HG03159 (cell line): ENCODE data around the gene AKAP10.
"Not testable (repeated sequence)": the region's sequence is repeated elsewhere in the genome, so short reads cannot be mapped to it uniquely, and the experiment has no call there.

ENCODE experiments used
- ATAC-seq: cut with Tn5 transposase; IDR thresholded peaks from one replicate; pipeline ENCODE4 v1.9.1; 2021; ENCODE audit warnings: mild to moderate bottlenecking, moderate library complexity; ENCODE audit not compliant: unreplicated experiment

The AKAP10 gene, protein sequence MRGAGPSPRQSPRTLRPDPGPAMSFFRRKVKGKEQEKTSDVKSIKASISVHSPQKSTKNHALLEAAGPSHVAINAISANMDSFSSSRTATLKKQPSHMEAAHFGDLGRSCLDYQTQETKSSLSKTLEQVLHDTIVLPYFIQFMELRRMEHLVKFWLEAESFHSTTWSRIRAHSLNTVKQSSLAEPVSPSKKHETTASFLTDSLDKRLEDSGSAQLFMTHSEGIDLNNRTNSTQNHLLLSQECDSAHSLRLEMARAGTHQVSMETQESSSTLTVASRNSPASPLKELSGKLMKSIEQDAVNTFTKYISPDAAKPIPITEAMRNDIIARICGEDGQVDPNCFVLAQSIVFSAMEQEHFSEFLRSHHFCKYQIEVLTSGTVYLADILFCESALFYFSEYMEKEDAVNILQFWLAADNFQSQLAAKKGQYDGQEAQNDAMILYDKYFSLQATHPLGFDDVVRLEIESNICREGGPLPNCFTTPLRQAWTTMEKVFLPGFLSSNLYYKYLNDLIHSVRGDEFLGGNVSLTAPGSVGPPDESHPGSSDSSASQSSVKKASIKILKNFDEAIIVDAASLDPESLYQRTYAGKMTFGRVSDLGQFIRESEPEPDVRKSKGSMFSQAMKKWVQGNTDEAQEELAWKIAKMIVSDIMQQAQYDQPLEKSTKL

DNA sequence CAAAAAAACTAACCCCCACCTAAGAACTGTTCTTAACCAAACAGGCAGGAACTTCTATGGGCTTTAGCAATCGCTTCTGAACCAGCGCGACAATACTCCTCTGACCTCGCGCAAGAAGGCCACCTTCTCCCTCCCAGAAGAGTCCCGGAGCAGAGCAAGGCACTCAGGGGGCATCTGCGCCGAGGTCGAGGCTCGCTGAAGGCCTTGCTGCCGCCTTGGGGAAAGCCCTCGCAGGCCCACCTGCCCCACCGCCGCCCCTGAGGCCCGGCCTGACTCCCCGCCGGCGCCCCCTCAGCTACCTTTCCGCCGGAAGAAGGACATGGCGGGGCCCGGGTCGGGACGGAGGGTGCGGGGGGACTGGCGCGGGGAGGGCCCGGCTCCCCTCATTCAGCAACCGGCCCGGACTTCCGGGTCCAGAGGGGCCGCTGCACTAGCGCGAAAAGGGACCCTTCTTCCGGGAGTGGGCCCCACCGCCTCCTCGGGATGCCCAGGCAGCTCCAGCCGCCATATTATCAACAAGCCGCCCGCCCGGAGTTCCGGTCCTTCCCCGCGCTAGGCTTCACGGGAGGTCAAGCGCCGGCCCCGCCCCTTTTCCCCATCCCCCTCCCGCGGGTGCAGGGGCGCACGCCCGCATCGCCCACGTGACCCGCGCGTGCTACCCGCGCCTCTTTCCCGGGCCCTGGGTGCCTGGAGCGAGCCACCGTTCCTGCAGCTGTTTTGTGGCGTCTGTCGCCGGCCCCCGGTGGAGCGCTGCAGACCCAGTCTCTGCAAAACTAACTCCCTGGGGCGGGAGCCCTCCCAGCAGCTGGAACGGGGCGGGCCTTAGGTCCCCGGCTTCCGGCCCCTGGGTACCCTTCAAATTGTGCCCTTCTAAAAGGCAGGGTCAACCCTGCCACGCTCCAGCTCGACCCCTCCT, at the start of gene AKAP10:
Gene AKAP10, minus strand, starts transcription at position 536 of the 916 bp plus-strand sequence. Its CDS starts 149 bp downstream, at position 387.
- ATAC-seq: peak; percentile 80

- no peak for ATAC-seq
These were observed 49.3 kb upstream of the AKAP10 start for GRCh38 chr17:20026960-20027359.

DNA sequence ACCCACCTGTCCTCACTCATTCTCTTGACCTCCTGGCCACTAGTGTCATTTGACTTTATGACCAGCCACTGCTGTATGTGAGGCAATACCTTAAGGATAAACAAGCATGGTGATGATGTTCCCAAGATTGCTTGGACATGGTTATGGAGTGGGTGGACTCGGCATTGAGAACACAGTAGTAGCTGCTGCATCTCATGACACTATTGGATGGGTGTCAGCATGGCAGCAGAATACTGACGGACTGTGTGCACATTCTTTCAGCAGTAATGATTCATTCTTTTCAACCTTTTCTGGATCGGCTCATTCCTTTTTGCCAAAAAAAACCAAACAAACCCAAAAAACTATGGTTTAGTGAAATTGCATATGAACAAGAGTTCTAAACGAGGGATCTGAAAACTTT, 45.1 kb upstream of the AKAP10 start:
- ATAC-seq: no peak

DNA sequence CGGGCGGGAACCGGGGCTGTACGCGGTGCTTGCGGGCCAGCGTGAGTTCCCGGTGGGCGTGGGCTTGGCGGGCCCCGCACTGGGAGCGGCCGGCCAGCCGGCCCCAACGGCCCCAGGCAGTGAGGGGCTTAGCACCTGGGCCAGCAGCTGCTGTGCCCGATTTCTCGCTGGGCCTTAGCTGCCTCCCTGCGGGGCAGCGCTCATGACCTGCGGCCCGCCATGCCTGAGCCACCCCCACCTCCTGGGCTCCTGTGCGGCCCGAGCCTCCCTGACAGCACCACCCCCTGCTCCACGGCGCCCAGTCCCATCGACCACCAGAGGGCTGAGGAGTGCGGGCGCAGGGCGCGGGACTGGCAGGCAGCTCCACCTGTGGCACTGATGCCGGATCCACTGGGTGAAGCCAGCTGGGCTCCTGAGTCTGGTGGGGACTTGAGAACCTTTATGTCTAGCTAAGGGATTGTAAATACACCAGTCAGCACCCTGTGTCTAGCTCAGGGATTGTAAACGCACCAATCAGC, 38.9 kb upstream of the AKAP10 start:
- ATAC-seq: not testable (repeated sequence)

DNA sequence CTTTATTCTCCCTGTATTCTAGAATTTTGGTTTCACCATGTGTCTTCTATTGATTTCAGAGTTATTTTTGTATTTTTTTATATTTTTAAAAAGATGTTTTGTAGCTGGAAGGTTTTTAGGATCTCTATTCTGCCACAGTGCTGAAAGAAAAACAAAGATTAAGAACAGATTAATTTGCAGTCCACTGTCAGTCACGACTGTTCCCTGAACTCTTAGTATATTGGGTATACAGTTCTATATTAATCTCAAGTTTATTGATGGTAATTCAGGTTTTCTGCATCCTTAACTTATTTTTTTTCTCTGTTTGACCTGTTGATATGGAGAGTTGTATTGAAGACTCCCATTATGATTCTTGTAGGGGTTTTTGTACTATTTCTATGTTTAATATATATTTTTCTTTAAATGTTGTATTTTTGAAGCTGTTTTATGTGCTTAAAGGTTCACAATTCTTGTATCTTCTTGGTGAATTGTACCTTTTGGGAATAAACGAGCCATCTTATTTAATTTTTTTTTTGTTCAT, 34.4 kb upstream of the AKAP10 start:
- no peak for ATAC-seq

DNA sequence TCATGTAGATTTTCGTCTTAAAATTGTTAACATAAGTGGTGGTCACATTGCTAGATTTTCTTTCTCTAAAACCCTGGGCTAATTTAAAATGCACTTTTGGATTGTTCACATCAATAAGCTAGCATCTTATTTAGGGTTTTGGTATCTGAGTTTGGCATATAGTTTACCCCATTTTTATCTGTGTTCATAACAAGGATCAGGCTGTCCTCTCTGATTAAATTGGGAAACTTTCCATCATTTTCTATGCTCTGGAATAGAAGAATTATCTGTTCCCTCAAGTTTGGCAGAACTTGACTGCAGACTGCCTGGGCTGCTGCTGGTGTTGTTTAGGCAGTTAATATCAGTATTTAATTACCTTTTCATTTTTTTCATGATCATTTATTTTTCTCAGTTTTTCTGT, 33.3 kb upstream of the AKAP10 start:
- ATAC-seq: no peak

- ATAC-seq: no peak
These were observed 32.7 kb upstream of the AKAP10 start for GRCh38 chr17:20010099-20010863.

DNA sequence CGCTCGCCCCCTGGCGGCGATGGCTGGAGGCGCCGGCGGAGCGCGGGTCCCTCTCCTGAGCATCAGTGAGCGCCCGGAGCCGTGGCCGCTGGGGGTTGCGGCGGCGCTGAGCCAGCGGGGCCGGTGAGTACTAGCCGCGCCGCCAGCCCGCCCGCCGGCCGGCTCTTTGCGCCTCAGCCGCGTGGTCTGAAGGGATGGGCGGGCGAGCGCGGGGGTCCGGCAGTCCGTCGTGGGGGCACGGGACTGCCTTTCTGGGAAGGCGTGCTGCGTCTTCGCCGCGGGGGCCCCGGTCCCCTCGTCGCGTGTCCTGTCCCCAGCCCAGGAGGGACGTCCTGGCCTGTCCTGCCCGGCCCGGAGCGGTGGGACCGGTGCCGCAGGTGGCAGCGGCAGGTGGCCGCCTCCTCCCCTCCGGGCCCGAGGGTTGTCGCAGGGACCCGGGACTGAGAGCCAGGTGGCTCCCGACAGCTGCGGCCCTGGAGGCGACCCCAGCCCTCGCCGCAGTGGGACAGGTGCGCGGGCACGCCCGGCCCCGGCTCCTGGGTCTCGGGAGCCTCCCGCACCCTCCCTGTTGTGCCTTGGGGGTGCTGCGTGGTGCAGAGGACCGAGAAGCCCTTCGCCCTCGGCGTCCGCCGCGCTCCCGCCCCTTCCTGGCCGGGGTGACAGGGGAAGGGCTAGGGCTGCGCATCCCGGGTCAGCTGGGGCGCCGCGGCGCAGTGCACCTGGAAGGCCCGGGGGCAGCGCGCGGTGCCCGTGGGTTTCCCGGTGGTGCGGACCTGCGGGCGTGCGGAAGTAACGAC, 31.9 kb upstream of the AKAP10 start, which contains the start of gene SPECC1:
Gene SPECC1, plus strand, starts transcription at position 58 of the 797 bp plus-strand sequence. CDS start 87,293 bp downstream, outside the sequence.
- ATAC-seq: peak; percentile 93

- ATAC-seq: peak; percentile 33
These were observed 31.3 kb upstream of the AKAP10 start for GRCh38 chr17:20009052-20009301.

GRCh38 chr17:20008242-20009051, 30.8 kb upstream of the AKAP10 start:
- ATAC-seq: peak; percentile 18

DNA sequence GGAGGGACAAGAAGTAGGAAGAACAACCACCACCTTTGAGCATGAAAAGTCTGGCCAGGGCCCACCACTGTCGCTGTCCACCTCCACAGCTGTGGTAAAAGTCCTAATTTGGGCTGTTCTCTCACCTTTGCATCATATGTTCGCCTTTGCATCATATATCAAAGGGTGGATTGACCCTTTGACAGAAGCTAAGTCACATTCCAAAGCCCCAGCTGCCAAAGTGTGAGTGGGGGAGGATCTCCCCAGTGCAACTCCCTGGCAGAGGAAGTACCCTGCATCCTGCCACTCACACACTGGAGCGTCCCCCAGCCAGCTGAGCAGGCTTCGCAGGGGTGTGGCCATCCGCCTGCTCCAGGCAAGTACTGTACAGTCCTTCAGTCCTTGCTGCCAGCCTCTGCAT, 18.9 kb upstream of the AKAP10 start:
- ATAC-seq: no peak

- ATAC-seq: no peak
These were observed 18.5 kb upstream of the AKAP10 start for GRCh38 chr17:19996086-19996485.

- ATAC-seq: peak; percentile 68
These were observed 15.4 kb upstream of the AKAP10 start for GRCh38 chr17:19992803-19993713.

DNA sequence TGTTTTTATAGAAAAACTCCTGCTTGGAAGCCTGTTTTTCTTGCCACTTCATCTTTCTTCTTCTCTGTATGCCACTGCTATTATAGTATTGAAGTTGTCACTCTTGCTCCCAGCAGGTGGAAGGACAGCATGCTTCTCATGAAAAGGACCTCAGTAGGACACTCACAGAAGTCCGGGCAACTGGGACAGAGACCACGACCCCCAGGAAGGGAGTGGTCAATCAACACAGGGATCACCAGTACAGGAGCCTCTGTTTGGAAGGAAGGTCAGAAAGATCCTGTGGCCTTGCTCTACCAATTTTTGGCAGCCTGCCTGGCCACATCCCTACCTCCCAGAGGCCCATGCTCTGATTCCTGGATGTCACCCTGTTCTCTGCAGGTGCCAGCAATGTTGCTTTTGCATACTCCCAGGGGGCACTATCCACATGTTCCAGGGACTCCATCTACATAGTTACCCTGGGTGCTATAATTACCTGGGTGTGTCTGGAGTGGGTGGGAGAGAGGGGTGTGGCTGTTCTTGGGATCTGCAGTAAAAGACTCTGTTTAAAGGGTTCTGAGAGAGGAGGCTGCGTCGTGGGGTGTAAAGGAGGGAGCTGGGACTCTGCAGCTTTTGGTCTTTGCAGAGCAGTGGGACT, 13.7 kb upstream of the AKAP10 start:
- ATAC-seq: no peak

DNA sequence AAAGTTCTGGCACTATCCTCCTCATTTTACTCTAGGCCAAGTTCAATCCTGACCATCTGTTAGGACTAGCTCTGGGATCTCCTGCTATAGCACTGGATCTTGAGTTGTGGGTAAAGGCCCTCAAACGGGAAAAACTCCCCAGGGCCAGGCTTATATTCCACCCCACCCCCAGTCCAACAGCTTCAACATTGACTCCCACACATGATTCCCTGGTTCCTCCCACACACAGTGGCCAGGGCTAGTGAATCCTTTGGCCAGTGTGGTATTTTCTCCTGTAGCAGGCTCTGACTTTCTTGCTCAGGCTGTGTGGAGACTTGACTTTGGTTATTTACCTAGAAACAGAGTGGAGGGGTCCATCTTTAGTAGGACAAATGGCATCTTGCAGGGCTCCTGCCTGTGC, 10.3 kb upstream of the AKAP10 start:
- ATAC-seq: no peak

DNA sequence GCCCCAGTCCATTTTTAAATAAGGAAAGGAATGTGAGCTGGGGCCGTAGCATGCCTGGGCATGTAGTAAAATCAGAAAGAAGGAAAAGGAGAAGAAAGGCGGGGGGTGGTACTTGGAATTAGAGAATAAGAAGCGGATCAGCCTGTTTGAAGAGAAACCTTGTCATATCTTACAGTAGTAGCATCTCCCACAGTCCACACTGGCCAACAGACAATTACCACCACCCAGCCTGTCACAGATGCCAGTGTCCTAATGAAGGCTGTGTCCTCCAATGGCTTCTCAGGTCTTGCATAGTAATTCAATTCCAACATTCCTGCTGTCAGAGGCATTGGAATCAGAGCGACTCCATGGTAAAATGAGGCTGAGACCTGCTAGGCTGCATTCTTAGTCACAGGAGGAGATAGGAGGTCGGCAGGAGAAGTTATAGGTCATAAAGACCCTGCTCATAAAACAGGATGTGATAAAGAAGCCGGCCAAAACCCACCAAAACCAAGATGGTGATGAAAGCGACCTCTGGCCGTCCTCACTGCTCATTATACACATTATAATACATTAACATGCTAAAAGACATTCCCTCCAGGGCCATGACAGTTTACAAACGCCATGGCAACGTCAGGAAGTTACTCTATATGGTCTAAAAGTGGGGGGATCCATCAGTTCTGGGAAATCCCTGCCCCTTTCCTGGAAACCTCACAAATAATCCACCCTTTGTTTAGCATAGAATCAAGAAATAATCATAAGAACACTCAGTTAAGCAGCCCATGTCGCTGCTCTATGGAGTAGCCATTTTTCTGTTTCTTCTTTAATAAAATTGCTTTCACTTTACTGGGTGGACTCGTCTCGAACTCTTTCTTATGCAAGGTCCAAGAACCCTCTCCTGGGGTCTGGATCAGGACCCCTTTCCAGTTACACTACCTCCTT, 9.6 kb upstream of the AKAP10 start:
- ATAC-seq: no peak
